NCI-H526 treated with DMSO at 0.1 percent for 48 hours (cell line): ENCODE results near the gene RAD54L2.
"Not testable (repeated sequence)": the region's sequence is repeated elsewhere in the genome, so short reads cannot be mapped to it uniquely, and the experiment has no call there.

Experiments
- DNase-seq: peaks from one replicate; lab custom pipeline; 2025; lab: John Stamatoyannopoulos, UW

The RAD54L2 gene, protein sequence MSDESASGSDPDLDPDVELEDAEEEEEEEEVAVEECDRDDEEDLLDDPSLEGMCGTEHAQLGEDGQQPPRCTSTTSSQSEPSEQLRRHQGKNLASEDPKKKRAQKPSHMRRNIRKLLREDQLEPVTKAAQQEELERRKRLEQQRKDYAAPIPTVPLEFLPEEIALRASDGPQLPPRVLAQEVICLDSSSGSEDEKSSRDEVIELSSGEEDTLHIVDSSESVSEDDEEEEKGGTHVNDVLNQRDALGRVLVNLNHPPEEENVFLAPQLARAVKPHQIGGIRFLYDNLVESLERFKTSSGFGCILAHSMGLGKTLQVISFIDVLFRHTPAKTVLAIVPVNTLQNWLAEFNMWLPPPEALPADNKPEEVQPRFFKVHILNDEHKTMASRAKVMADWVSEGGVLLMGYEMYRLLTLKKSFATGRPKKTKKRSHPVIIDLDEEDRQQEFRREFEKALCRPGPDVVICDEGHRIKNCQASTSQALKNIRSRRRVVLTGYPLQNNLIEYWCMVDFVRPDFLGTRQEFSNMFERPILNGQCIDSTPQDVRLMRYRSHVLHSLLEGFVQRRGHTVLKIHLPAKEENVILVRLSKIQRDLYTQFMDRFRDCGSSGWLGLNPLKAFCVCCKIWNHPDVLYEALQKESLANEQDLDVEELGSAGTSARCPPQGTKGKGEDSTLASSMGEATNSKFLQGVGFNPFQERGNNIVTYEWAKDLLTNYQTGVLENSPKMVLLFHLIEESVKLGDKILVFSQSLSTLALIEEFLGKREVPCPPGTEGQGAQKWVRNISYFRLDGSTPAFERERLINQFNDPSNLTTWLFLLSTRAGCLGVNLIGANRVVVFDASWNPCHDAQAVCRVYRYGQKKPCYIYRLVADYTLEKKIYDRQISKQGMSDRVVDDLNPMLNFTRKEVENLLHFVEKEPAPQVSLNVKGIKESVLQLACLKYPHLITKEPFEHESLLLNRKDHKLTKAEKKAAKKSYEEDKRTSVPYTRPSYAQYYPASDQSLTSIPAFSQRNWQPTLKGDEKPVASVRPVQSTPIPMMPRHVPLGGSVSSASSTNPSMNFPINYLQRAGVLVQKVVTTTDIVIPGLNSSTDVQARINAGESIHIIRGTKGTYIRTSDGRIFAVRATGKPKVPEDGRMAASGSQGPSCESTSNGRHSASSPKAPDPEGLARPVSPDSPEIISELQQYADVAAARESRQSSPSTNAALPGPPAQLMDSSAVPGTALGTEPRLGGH (N-terminal part only)

GRCh38 chr3:51538459-51539290, at the start of gene RAD54L2:
Gene RAD54L2 (plus strand): TSS chr3:51538719. CDS start chr3:51590421, 51,702 bp downstream.
- peak; percentile 78 for DNase-seq

DNA sequence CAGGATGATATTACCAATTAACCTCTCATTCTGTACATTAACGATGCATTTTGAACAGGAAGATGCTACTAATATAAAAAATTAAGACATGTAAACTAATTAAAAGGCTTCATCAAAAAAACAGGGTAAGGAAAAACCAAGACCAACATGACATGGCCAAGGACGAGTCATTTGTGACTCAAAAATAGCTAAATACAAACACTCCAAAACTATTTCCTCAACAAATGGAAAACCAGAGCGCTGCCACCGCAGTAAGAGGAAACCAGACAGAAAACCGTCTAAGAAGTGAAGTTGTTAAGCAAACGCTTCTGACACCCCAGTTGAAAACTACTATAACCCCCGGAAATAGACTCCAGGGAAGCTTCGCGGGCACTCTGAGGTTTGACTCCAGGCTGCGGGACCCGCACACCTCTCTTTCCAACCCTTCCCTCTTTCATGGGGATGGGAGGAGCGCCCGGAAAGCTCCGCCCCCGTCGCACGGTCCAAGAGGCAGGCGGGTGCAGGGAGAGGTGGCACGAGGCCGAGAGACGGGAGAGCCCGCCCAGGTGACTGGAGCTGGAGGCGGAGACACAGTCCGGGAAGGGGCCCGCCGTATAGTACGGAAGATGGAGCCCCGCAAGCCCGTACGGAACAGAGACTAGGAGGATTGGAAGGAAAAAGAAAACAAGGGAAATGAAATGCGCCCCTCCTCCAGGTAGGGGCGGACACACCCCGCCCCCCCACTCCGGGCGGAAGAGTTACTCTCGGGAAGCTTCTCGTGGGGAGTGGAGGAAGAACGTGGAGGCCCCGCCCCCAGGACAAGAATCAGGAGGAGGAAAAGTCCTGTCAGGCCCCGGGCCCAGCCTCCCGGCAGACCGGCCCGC, 39.4 kb upstream of the RAD54L2 start:
- DNase-seq = peak; percentile 92

- DNase-seq = no peak
Measured at GRCh38 chr3:51500632-51501131, 37.8 kb upstream of the RAD54L2 start.

- DNase-seq = peak; percentile 27
Measured at GRCh38 chr3:51501833-51502561, 36.5 kb upstream of the RAD54L2 start.

- no peak for DNase-seq
Measured at GRCh38 chr3:51502562-51502910, 36.0 kb upstream of the RAD54L2 start.

GRCh38 chr3:51503007-51503406, 35.5 kb upstream of the RAD54L2 start:
- no peak for DNase-seq

GRCh38 chr3:51508255-51508654, 30.3 kb upstream of the RAD54L2 start:
- DNase-seq = no peak

DNA sequence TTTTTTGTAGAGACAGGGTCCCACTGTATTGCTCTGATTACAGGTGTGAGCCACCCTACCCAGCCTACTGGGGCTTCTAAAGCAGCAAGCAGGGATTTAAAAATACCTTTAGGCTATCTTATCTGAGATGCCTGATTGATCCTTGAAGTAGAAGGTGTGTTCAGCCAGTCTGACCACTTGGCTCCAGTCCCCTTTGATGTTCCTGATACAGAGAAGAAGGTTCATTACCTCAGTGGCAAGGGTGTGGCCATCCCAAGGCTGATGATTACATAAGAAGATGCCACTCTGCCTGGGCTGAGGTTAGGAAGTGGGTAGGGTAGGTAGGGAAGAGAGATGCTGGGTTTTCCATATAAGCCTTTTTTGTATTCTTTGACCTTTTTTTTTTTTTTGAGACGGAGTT, 27.5 kb upstream of the RAD54L2 start:
- no peak for DNase-seq

DNA sequence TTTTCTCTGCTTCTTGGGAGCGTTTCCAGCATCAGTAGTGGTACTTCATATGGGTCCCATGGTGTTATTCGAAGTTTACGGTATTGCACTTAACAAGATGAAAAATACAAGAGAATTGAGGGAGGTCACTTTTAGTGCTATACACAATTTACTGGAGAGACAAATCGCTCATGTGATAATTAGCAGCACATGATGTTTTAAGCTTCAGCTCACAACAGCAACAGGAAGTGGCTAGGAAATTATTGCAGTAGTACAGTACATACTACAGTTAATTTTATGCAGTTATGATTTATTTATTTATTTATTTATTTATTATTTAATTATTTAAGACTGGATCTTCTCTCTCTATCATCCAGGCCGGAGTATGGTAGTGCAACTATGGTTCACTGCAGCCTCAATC, 24.3 kb upstream of the RAD54L2 start:
- DNase-seq = no peak

DNA sequence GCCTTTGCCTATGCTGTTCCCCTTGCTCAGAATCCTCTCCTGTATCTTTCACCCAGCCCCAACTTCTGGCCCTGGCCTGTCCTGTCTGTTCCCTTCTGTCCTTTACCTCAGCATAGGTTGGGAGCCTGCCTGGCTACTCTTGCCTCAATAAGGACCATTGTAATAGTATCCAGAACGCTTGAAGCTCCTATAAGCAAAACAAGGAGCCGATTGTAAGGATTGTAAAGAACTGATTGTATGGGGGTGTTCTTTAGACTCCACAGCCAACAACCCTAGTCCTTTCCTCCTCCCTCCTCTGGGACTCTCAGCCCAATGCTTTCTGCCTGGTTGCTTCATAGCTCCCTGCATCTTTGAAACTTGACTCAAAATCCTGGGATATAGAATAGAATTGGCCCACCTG, 18.7 kb upstream of the RAD54L2 start:
- no peak for DNase-seq

DNA sequence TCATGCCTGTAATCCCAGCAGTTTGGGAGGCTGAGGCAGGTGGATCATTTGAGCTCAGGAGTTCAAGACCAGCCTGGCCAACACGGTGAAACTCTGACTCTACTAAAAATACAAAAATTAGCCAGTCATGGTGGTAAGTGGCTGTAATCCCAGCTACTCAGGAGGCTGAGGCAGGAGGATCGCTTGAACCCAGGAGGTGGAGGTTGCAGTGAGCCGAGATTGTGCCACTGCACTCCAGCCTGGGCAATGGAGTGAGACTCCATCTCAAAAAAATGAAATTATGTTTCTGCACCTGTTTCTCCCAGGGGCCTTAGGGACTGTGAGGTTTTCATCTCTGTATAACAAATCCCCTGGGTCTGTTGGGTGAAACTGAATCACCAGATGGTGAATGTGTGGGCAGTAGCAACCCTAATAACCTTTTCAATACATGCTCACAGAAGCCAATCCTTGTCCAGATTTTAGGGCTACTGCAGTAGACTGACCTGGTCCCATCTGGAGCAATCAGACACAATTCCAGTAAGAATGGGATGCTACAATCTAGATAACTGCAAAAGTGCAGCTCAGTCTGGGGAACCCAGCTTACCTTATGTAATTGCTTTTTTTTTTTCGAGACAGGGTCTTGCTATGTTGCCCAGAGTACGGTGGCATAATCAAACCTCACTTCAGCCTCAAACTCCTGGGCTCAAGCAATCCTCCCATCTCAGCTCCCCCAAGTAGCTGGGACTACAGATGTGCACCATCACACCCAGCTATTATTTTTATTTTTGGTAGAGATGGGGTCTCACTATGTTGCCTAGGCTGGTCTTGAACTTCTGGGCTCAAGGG, 17.4 kb upstream of the RAD54L2 start:
- not testable (repeated sequence) for DNase-seq

DNA sequence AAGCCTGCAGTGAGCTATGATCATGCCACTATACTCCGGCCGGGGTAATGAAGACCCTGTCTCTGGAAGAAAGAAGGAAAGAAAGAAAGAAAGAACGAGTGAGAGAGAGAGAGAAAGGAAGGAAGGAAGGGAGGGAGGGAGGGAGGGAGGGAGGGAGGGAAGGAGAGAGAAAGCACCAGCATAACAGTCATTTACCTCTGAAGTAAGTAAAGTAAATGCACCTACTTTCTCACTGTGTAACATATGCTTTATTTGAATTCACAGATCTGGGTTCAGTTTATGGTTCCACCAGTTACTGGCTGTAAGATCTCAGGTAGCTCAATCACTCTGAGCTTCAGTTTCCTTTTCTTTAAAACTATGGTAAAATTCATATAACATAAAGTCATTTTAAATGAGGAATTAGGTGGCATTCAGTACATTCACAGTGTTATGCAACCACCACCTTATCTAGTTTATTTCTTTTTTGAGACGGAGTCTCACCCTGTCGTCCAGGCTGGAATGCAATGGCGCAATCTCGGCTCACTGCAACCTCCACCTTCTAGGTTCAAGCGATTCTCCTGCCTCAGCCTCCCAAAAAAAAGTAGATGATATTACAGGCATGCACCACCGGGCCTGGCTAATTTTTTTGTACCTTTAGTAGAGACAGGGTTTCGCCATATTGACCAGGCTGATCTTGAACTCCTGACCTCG, 16.1 kb upstream of the RAD54L2 start:
- no peak for DNase-seq

GRCh38 chr3:51524874-51525273, 13.6 kb upstream of the RAD54L2 start:
- DNase-seq = not testable (repeated sequence)

GRCh38 chr3:51530485-51530884, 8.0 kb upstream of the RAD54L2 start:
- DNase-seq = no peak

- no peak for DNase-seq
Measured at GRCh38 chr3:51535146-51536019, 3.1 kb upstream of the RAD54L2 start.

GRCh38 chr3:51537631-51538030, 888 bp upstream of the RAD54L2 start:
- not testable (repeated sequence) for DNase-seq

DNA sequence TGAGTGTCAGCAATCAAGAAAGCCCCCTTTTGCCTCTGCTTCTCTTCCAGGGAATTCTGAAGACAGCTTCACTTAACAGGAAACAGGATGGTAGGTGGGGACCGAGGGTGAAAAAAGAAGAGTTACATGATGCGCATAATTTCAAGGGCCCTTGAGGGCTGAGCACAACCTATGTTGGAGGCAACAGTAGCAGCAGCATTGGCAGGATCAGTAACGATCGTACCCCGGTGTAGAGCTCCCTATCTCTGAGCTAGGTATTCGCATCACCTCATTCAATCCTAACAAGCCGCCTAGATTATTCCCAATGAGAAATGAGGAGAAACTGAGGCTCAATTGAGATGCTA, 432 bp upstream of the RAD54L2 start:
- no peak for DNase-seq
